Common myeloid progenitor, CD34-positive (primary cell): ENCODE data around the gene TACR1.
A peak's percentile ranks its signal among the peaks of the same experiment; 100 is the strongest.

ENCODE experiments used
- CTCF ChIA-PET: fragments of 350-600 bp; sonication (Branson Sonifier 250); formaldehyde crosslinking; loops from one replicate; lab custom pipeline; 2021; ENCODE audit warnings: antibody characterized with exemption; lab: Charles Lee
- POLR2A ChIA-PET: fragments of 350-600 bp; sonication (Branson Sonifier 250); formaldehyde crosslinking; loops from one replicate; lab custom pipeline; 2021; ENCODE audit warnings: antibody characterized with exemption; lab: Charles Lee
- DNase-seq, 3 donors: peaks; one replicate each; pipeline versions ENCODE4 v3.0.0 to v3.0.0-alpha.2; 2013
- H3K27ac ChIP-seq, 2 experiments: 1 replicate in 1 of 2; 2 replicates in 1 of 2; pipeline ENCODE4 v1.7.0; 2013; ENCODE audit warnings: inconsistent platforms in 2 of 2, low read length in 2 of 2, mild to moderate bottlenecking in 2 of 2, low read depth in 1 of 2, moderate library complexity in 1 of 2; ENCODE audit not compliant: severe bottlenecking in 2 of 2, insufficient read depth in 1 of 2, poor library complexity in 1 of 2
- H3K27me3 ChIP-seq, 5 experiments: replicated peaks in 2 of 5; 1 replicate in 3 of 5; 2 replicates in 2 of 5; pipeline versions ENCODE4 v1.6.1 to v1.7.0; 2013; ENCODE audit warnings: low read length in 4 of 5, mild to moderate bottlenecking in 2 of 5, moderate library complexity in 2 of 5, inconsistent platforms in 1 of 5; ENCODE audit not compliant: insufficient read depth in 5 of 5, control insufficient read depth in 4 of 5
- H3K36me3 ChIP-seq, 4 experiments: 1 replicate in 2 of 4; 2 replicates in 2 of 4; pipeline versions ENCODE4 v1.6.1 to v1.7.0; 2013; ENCODE audit warnings: low read length in 3 of 4, control low read depth in 1 of 4, mild to moderate bottlenecking in 1 of 4; ENCODE audit not compliant: control insufficient read depth in 4 of 4, insufficient read depth in 4 of 4
- H3K4me1 ChIP-seq, 4 experiments: 1 replicate in 3 of 4; 2 replicates in 1 of 4; pipeline versions ENCODE4 v1.6.1 to v1.7.1; 2013; ENCODE audit warnings: low read length in 3 of 4, mild to moderate bottlenecking in 3 of 4, control low read depth in 1 of 4, inconsistent platforms in 1 of 4, moderate library complexity in 1 of 4; ENCODE audit not compliant: control insufficient read depth in 4 of 4, insufficient read depth in 4 of 4; ENCODE audit errors: control extremely low read depth in 1 of 4
- H3K4me3 ChIP-seq, 7 experiments: 1 replicate in 4 of 7; 2 replicates in 3 of 7; pipeline versions ENCODE4 v1.5.1 to v1.7.0; 2013; ENCODE audit warnings: mild to moderate bottlenecking in 7 of 7, low read length in 6 of 7, moderate library complexity in 6 of 7, inconsistent platforms in 2 of 7, low read depth in 2 of 7, control low read depth in 1 of 7; ENCODE audit not compliant: insufficient read depth in 4 of 7, control insufficient read depth in 1 of 7; ENCODE audit errors: extremely low read depth in 1 of 7
- H3K9me3 ChIP-seq, 5 experiments: 1 replicate in 4 of 5; 2 replicates in 1 of 5; pipeline versions ENCODE4 v1.6.1 to v1.7.1; 2013; ENCODE audit warnings: low read length in 4 of 5, mild to moderate bottlenecking in 2 of 5, inconsistent platforms in 1 of 5, low read depth in 1 of 5, moderate library complexity in 1 of 5; ENCODE audit not compliant: control insufficient read depth in 4 of 5, insufficient read depth in 2 of 5; ENCODE audit errors: control extremely low read depth in 1 of 5
- WGBS: methylation state at CpG from one replicate; pipeline ENCODE4 v1.1.5; 2013; ENCODE audit not compliant: insufficient coverage; 5-methylcytosine and 5-hydroxymethylcytosine counted together

TACR1 gene

DNA sequence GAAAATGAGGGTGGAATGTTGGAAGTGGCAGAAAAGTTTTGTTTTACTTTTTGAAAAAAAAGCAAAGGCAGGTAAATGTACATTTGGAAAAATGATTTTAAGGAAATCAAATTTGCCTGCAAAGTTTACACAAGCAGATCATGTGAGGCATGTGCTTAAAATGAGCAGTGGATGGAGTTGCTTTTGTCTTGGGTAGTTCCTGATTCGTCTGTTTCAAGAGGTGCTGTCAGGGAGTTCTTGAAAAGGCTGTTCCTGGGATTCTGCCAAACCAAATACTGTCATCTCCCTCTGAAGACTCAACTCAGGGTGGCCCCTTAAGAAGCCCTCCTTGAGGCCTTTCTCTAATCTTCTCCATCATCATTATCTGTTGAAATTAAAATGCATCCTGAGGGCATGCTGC lies 59.0 kb downstream of the TACR1 start:
- no peaks in the 10 kb centered on the region for H3K9me3 ChIP-seq
- no peak overlapping the region for H3K4me3 ChIP-seq
- H3K4me1 ChIP-seq = no peaks in the 10 kb centered on the region
- no peaks in the 10 kb centered on the region for H3K36me3 ChIP-seq
- peaks cover 0 to 5% (median 0%) of the 10 kb centered on the region in 5 experiments for H3K27me3 ChIP-seq
- ChIA-PET POLR2A (no interaction called here), CTCF (no interaction called here)
- H3K27ac ChIP-seq = no peak overlapping the region
- WGBS = no CpG with 5 or more reads among the region's 1 CpG
- peak in 1 of 3 donors; percentile 1 for DNase-seq

DNA sequence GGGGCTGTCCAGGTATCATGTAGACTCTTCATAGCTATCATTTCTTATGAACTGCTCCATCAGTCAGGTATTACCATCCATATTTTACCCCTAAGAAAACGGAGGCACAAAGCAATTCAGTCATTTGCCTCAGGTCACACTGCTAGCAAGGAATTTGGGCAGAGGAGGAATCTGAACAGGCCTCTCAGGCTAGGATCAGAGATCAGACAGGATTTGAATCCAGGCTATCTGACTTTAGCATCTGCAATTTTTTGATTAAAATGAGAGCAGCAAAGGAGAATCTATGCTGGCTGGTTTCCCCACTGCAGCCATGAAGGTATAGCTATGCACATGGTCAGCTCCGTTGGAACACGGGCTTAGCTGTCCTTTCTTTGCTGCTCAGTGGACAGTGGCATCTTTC lies 60.1 kb downstream of the TACR1 start:
- H3K27me3 ChIP-seq = peaks cover 0 to 5% (median 0%) of the 10 kb centered on the region in 5 experiments
- H3K9me3 ChIP-seq = no peaks in the 10 kb centered on the region
- DNase-seq = no peak
- H3K36me3 ChIP-seq = no peaks in the 10 kb centered on the region
- WGBS = 100% methylated on average over 2 of the region's 3 CpGs
- CTCF ChIA-PET = interaction anchor here (1.0 kb wide), 1 partner anchor 324 kb away, joined by 3 read pairs; no protein-coding TSS in a partner anchor
- H3K27ac ChIP-seq = no peak overlapping the region
- H3K4me3 ChIP-seq = no peak overlapping the region
- POLR2A ChIA-PET = no interaction called here
- H3K4me1 ChIP-seq = no peaks in the 10 kb centered on the region

DNA sequence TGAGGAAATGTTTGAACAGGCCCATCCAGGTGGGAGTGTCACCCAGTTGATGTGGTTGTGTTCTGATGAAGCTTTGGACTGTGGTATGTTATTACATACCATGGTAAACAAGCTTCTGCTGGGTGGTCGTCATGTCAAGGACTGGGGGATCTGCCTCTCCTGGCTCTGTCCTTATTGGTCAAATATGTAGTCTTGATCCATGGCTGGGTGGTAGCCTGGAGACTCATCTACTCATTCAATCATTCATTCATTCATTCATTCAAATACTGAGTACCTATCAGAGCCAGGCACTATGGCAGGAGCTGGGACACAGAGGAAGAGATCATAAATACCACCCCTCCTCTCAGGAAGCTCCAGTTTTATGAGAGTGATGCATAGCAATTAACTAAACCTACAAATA lies 60.8 kb downstream of the TACR1 start:
- POLR2A ChIA-PET = no interaction called here
- no peak for DNase-seq
- no peaks in the 10 kb centered on the region for H3K36me3 ChIP-seq
- WGBS = no CpG with 5 or more reads among the region's 1 CpG
- CTCF ChIA-PET = interaction anchor here (1.0 kb wide), 1 partner anchor 325 kb away, joined by 3 read pairs; no protein-coding TSS in a partner anchor
- no peaks in the 10 kb centered on the region for H3K9me3 ChIP-seq
- no peaks in the 10 kb centered on the region for H3K4me1 ChIP-seq
- H3K4me3 ChIP-seq = no peak overlapping the region
- H3K27ac ChIP-seq = no peak overlapping the region
- peaks cover 0 to 5% (median 0%) of the 10 kb centered on the region in 5 experiments for H3K27me3 ChIP-seq

DNA sequence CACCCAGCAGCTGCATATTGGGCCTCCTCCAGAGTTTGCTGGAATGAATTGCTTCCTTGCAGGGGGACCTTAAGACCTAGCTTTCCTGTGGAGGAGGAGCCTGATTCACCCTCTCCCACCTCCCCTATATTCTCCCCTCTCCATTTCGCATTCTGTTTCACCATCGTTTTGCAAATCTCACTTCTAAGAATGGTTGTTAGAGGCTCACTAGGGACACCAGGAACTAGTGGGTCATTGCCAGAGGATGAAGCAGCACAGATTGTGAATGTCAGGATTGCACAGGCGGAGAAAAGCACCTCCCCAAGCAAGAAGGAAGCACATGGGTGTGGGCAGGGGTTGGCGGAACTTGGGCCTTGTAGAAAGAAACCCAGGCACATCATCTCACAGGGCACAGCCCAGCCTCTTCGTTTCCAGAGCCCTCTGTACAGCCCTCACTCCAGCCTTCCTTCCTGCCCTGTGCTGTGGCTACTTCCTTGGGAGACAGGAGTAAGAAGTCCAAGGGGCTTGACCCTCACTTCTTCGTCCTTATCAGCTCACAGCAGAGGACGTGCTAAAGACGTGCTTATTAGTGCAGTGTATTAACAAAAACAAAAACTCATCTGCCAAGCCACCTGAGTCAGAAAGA lies 63.4 kb downstream of the TACR1 start:
- H3K4me1 ChIP-seq = no peaks in the 10 kb centered on the region
- DNase-seq = no peak
- 89% methylated on average over 5 of the region's 8 CpGs for WGBS
- no peaks in the 10 kb centered on the region for H3K36me3 ChIP-seq
- H3K27me3 ChIP-seq = peaks cover 0 to 5% (median 0%) of the 10 kb centered on the region in 5 experiments
- ChIA-PET POLR2A (no interaction called here), CTCF (no interaction called here)
- no peak overlapping the region for H3K27ac ChIP-seq
- H3K4me3 ChIP-seq = no peak overlapping the region
- no peaks in the 10 kb centered on the region for H3K9me3 ChIP-seq

DNA sequence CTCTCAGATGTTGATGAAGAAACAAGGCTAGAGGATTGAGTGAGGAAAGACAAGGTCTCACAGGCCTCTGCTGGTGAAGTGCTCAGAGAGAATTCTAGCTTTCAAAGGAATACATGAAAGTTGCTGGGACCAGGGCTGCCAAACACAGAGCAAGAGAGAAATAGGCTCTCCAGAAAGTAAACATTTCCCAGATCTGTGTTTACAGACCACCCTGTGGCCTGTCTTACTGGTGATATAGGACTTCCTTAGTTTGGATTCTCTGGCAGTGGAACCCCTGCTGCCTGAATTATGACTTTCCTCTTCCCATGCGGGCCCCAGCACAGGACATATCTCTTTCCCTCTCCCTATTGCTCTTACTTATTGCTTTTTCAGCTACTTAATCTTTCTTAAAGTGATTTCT lies 64.5 kb downstream of the TACR1 start:
- Histone ChIP-seq H3K36me3 (no peaks in the 10 kb centered on the region), H3K27ac (no peak overlapping the region), H3K4me1 (no peaks in the 10 kb centered on the region), H3K4me3 (no peak overlapping the region), H3K27me3 (peaks cover 0 to 3% (median 0%) of the 10 kb centered on the region in 5 experiments), H3K9me3 (no peaks in the 10 kb centered on the region)
- no peak for DNase-seq
- ChIA-PET POLR2A (no interaction called here), CTCF (interaction anchor here (1.0 to 1.3 kb wide), 2 partner anchors 20 to 65 kb away, joined by 3 to 4 read pairs; partner anchors contain the start of gene TACR1)
- no CpG with 5 or more reads among the region's 1 CpG for WGBS

DNA sequence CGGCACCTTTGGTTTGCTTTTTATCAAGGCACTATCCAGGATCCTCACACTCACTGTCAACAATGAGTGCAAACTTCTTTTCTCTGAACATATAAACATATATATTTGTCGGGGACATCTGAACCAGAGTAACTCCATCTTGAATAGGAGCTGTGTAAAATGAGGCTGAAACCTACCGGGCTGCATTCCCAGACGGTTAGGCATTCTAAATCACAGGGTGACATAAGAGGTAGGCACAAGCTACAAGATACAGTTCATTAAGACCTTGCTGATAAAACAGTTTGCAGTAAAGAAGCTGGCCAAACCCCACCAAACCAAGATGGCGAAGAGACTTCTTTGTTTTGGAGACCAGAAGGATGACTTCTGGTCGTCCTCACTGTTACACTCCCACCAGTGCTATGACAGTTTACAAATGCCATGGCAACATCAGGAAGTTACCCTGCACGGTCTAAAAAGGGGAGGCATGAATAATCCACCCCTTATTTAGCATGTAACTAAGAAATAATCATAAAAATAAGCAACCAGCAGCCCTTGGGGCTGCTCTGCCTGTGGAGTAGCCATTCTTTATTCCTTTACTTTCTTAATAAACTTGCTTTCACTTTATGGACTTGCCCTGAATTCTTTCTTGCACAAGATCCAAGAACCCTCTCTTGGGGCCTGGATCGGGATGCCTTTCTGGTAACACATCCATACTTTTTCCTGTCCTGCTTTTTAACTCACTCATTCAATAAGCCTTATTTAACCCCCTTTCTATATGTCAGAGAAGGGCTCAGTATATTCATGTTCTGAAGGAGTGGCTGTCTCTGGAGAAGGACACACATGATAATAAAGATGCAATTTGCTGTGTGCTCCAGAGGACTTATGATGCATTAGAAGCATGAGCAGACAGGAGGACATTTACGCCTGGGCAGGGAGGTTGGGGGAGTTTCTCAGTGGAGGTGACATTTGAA lies 65.4 kb downstream of the TACR1 start:
- Histone ChIP-seq H3K4me1 (no peaks in the 10 kb centered on the region), H3K4me3 (no peak overlapping the region), H3K9me3 (no peaks in the 10 kb centered on the region), H3K27ac (no peak overlapping the region), H3K27me3 (no peaks in the 10 kb centered on the region), H3K36me3 (no peaks in the 10 kb centered on the region)
- ChIA-PET CTCF (interaction anchor here (1.3 kb wide), 1 partner anchor 21 kb away, joined by 3 read pairs; no protein-coding TSS in a partner anchor), POLR2A (no interaction called here)
- peak in 1 of 3 donors; percentile 3 for DNase-seq
- 94% methylated on average over 8 of the region's 9 CpGs for WGBS
